Inferior parietal cortex (tissue), 1 donor: Measurements from ENCODE around the gene FHIP2A.
"Not testable (repeated sequence)": the region's sequence is repeated elsewhere in the genome, so short reads cannot be mapped to it uniquely, and the experiment has no call there.

Experiments used
- DNase-seq: peaks from one replicate; pipeline ENCODE4 v3.0.0-alpha.2; 2016; ENCODE audit errors: extremely low spot score

FHIP2A gene

GRCh38 chr10:114857288-114857565, 35.6 kb downstream of the FHIP2A start:
- DNase-seq, result not testable (repeated sequence)

GRCh38 chr10:114857922-114858629, 36.5 kb downstream of the FHIP2A start:
- DNase-seq, result no peak

DNA sequence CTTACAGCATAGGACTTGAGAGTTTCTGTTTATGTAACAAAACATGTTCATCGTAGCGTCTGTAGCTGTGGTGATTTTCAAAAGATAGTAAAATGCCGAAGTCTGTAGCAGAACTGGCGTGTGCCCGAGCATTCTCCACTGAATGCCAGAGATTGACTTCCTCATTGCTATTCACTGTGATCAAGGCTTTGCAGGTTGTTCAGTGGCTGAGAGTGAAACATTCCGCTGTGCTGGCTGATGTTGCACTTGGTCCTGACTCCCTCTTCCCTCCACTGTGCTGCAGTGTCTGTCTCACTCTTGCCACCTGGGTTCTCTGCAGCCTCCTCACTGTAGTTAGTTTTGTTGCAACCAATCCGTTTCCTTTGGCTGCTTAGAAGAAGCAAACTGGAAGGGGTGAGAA, 37.6 kb downstream of the FHIP2A start:
- no peak for DNase-seq

GRCh38 chr10:114862456-114862855, 40.9 kb downstream of the FHIP2A start:
- no peak for DNase-seq

- DNase-seq, result no peak
These were observed 45.8 kb downstream of the FHIP2A start for GRCh38 chr10:114867365-114867764.

DNA sequence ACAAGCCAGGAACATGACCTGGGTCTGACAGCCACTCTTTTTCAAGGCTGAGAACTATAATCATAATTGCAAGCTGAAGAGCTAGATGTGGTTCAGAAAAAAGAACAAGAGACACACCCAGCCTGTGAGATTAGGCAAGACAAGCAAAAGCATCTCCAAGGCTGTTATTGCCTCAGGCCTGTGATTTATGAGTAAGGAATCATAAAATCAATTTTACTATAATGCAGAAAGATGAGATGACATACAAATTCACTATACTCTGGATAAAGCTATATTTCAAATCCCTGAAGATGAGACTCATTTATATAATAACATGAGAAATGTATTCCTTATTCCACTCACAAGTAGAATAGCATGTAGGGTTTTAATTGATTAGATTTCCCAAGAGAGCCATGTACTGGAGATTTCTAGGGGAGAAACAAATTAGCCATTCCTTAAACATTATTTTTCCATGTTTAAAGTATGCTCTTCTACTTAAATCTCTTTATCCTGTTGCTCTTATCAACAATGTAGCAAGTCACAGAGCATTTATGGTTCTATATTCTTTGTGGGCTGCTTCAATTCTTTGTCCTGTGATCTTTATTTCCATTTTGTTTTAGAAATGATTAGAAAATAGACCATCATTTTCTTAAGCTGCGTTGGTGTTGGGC, 47.4 kb downstream of the FHIP2A start:
- DNase-seq, result no peak

- no peak for DNase-seq
These were observed 47.9 kb downstream of the FHIP2A start for GRCh38 chr10:114869520-114869892.

- no peak for DNase-seq
These were observed 48.9 kb downstream of the FHIP2A start for GRCh38 chr10:114870486-114870885.

- no peak for DNase-seq
These were observed 49.8 kb downstream of the FHIP2A start for GRCh38 chr10:114871379-114871778.
